GM12873 (cell line): Measurements from ENCODE around the gene RAB6B.

ENCODE experiments used
- TF ChIP-seq, protein P1 (sequence below): IDR thresholded peaks from 2 replicates; pipeline ENCODE4 v1.5.1; 2012; ENCODE audit warnings: low read depth, mild to moderate bottlenecking, moderate library complexity, low read length, control low read depth; ENCODE audit not compliant: insufficient read depth; ENCODE audit errors: missing control alignments

Gene RAB6B

DNA sequence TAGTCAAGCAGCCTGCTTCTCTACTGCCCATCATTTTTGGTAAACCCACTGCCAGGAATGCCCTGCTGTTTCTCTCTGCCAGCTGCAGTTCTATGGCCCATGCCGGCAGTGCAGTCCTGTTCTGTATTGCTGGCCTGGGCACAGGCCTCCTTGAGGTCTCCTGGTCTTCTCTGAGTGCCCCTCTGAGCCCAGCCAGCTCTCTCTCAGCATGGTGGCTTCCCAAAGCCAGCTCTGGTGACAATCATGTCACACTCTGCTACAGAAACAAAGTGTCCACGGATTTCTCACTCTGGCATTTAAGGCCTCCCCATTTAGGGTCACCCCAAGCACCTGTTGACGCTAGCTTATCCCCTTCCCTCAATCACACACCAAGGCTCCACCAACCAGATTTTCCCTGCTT, 65.6 kb downstream of the RAB6B start:
- TF ChIP-seq, protein P1, sequence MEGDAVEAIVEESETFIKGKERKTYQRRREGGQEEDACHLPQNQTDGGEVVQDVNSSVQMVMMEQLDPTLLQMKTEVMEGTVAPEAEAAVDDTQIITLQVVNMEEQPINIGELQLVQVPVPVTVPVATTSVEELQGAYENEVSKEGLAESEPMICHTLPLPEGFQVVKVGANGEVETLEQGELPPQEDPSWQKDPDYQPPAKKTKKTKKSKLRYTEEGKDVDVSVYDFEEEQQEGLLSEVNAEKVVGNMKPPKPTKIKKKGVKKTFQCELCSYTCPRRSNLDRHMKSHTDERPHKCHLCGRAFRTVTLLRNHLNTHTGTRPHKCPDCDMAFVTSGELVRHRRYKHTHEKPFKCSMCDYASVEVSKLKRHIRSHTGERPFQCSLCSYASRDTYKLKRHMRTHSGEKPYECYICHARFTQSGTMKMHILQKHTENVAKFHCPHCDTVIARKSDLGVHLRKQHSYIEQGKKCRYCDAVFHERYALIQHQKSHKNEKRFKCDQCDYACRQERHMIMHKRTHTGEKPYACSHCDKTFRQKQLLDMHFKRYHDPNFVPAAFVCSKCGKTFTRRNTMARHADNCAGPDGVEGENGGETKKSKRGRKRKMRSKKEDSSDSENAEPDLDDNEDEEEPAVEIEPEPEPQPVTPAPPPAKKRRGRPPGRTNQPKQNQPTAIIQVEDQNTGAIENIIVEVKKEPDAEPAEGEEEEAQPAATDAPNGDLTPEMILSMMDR, result no peak

DNA sequence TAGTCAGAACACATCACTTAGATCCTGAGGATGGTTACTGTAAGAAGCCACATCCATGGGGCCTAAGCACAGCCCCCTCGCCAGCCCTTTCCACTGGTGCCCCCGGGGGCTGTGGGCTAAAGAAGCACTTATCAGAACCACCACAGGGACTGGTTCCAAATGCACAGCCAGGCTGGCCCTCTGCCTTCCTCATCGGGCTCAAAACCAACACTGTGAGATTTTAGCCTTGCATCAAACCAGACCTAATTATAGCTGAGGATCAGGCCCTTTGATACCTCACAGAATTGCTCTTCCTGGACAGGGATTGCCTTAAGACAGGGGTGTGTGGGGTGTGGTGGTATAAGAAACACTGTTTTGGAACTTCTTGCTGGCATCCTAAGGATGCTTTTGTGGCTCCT, 66.4 kb downstream of the RAB6B start:
- TF ChIP-seq, protein P1, result no peak

DNA sequence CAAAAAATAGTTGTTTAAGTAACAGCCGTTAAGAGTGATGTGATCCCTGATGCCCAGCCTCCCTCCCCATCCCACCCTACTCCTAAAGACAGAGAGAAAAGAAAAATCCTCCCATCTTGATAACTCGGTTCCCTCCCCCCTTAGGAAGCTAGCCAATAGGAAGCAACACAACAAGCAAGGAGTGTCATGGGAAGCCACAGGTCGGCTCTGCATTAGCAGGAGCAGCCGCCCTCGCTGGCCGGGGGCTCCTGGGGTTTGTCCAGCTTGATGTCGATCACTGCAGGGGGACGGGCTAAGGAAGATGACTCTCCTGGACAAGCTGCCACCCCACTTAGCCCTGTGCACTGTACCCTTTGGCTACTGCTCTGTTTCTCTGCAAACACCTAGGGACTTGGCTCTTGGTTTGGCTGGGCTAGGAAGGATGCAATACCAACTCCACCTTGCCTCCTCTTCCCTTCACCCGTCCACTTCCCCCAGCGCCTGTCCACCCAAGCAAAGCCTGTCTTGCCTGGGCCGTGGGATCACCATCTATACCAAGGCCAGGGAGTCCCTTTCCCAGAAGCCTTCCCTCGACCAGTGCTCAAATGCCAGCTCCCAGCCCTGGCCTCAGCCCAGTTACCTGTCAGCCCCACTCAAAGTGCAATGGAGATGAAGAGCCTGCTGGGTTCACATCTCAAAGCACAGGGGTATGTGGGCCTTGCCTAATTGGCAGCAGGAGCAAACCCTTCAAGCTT, 66.9 kb downstream of the RAB6B start:
- TF ChIP-seq, protein P1, result no peak

DNA sequence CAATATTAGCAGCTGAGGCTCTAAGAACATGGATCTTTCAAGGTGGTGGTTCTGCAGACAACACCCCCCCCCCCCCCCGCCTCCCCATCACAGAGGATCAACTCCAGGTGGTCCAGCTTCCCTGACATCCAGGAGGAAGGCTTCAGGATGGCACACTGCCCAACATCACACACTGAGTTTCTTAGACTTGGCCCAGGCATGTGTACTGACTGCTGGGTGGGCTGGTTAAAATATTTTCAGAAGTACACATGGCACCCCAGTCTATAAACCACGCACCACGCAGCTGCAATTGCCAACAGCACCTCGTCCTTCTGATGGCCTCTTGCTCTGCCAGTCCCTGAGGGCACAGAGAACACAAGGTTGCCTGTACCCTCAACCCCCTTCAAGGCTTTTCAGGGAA, 68.0 kb downstream of the RAB6B start:
- TF ChIP-seq, protein P1, result no peak

DNA sequence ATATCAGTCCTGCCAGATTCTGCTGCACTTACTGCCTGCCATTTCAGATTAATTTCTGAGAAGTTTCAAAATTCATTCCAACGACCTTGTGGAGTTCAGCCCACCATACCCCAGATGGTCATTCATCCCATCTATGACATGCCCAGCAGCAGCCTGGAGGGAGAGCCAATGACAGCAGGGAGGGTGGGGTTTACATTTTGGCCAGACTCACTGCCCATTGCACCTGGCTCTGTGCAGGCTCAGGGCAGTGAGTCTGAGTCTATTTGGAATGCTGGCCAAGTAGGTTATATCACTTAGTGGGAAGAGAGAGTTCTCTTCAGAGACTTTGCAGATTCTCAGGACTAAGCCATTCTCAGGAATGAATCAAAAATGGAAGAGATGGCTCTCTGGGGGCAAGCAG, 68.5 kb downstream of the RAB6B start:
- TF ChIP-seq, protein P1, result no peak

DNA sequence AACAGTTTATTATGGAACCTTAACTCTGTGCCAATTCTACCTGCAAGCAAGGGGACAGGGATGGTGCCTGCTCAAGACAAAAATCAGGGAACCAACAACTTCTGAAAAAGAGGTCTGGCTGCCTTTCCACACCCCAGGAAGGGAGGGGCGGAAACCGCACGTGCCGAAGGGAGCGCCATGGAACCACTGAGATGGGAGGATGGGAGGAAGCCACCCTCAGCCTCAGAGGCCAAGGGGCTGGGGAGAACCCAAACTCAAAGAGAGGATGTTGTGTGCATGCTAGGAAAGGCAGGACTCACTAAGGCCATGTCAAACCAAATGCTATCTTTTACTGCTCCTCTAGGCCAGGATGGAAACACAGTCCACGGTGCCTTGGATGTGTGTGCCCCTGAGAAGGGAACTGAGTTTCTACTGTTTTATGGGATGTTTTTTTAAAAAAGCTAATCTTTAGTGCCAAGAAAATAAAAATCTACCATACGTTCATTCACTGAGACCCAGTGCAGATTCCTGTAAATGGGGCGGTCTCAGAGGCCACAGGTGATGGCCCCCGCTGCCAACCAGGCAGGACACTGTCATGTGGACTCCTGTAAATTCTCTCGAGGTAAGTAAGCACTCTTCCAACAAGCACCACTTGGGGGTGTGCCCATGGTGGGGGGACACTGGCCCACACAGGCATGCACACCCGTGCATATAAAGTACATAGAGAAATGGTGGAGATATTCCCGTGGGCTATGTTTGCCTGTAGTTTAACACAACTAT, 69.5 kb downstream of the RAB6B start:
- TF ChIP-seq, protein P1, result no peak

DNA sequence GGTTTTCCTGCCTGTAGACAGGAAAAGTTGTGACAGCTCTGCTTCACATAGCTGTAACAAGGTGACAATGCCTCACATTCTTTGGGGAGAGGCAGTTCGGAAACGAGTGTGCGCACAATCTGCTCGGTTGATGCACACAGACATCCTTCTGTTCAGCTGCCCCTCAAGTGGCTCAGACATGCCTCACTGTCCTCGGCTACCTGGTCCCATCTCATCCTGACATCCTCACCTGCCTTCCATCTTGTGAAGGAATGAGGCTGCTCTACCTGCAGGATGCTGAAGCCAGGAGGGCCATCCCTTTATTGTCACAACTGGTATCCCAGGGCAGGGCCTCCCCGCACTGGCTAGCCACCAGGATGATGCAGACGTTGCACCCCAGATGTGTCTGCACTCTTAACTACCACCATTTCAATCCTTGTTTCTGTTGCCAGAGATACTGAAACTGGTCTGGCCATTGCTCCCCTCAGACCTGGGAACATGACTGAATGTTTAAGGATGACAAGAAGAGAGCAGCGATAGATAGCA, 70.7 kb downstream of the RAB6B start:
- TF ChIP-seq, protein P1, result no peak
